ENCODE measurements around the gene APCDD1. TPM values are rescaled to one million over a fixed set of nuclear protein-coding genes. Genes with fewer than 3 reads are reported as not detected.
"Not testable (repeated sequence)": the region's sequence is repeated elsewhere in the genome, so short reads cannot be mapped to it uniquely, and the experiment has no call there.

APCDD1 gene
- total and polyA plus RNA-seq, 5 donors from 2014 or later: not detected

- H3K9me3 ChIP-seq (ENCODE audit: control insufficient read depth in 2 of 2, low read length in 2 of 2); H3K4me3 ChIP-seq (ENCODE audit: low read depth, low read length); H3K4me1 Mint-ChIP-seq; H3K4me1 ChIP-seq (ENCODE audit: control insufficient read depth, insufficient read depth, low read length, poor library complexity, severe bottlenecking); ATAC-seq (ENCODE audit: low read depth in 2 of 2); H3K27ac ChIP-seq (ENCODE audit: insufficient read depth, low read length, poor library complexity, severe bottlenecking); H3K4me3 Mint-ChIP-seq; H3K36me3 Mint-ChIP-seq; H3K27me3 Mint-ChIP-seq; DNase-seq; H3K36me3 ChIP-seq (ENCODE audit: control insufficient read depth, insufficient read depth, low read length); H3K27me3 ChIP-seq (ENCODE audit: control insufficient read depth, insufficient read depth, low read length); H3K27ac Mint-ChIP-seq: not testable (repeated sequence)
- H3K9me3 Mint-ChIP-seq: peaks cover 0 to 19% (median 4%) of the 10 kb centered on the region in 7 donors
These were observed 51.5 kb downstream of the APCDD1 start for GRCh38 chr18:10505892-10506291.

GRCh38 chr18:10508591-10508990, 54.2 kb downstream of the APCDD1 start:
- Histone ChIP-seq H3K4me1 (ENCODE audit: control insufficient read depth, insufficient read depth, low read length, poor library complexity, severe bottlenecking) (no peaks in the 10 kb centered on the region), H3K36me3 (ENCODE audit: control insufficient read depth, insufficient read depth, low read length) (no peaks in the 10 kb centered on the region), H3K27me3 (ENCODE audit: control insufficient read depth, insufficient read depth, low read length) (peaks cover 6% of the 10 kb centered on the region), H3K4me3 (ENCODE audit: low read depth, low read length) (no peak overlapping the region), H3K9me3 (ENCODE audit: control insufficient read depth in 2 of 2, low read length in 2 of 2) (peaks cover 7 to 9% of the 10 kb centered on the region in 2 experiments), H3K27ac (ENCODE audit: insufficient read depth, low read length, poor library complexity, severe bottlenecking) (no peak overlapping the region)
- Mint-ChIP-seq H3K9me3 (peaks cover 0 to 19% (median 5%) of the 10 kb centered on the region in 7 donors), H3K27ac (no peak overlapping the region), H3K36me3 (no peaks in the 10 kb centered on the region), H3K4me3 (no peak overlapping the region), H3K27me3 (peaks cover 11% of the 10 kb centered on the region), H3K4me1 (no peaks in the 10 kb centered on the region)
- DNase-seq (no peak), ATAC-seq (ENCODE audit: low read depth in 2 of 2) (no peak)

- H3K4me3 ChIP-seq (ENCODE audit: low read depth, low read length): no peak overlapping the region
- no peaks in the 10 kb centered on the region for H3K36me3 ChIP-seq (ENCODE audit: control insufficient read depth, insufficient read depth, low read length)
- H3K27ac ChIP-seq (ENCODE audit: insufficient read depth, low read length, poor library complexity, severe bottlenecking): no peak overlapping the region
- H3K27me3 ChIP-seq (ENCODE audit: control insufficient read depth, insufficient read depth, low read length): peaks cover 13% of the 10 kb centered on the region
- H3K9me3 ChIP-seq (ENCODE audit: control insufficient read depth in 2 of 2, low read length in 2 of 2): peaks cover 2 to 9% of the 10 kb centered on the region in 2 experiments
- DNase-seq (no peak), ATAC-seq (ENCODE audit: low read depth in 2 of 2) (no peak)
- Mint-ChIP-seq H3K4me1 (no peaks in the 10 kb centered on the region), H3K27me3 (peaks cover 14% of the 10 kb centered on the region), H3K36me3 (no peaks in the 10 kb centered on the region), H3K9me3 (peaks cover 0 to 15% (median 5%) of the 10 kb centered on the region in 7 donors), H3K27ac (no peak overlapping the region), H3K4me3 (no peak overlapping the region)
- H3K4me1 ChIP-seq (ENCODE audit: control insufficient read depth, insufficient read depth, low read length, poor library complexity, severe bottlenecking): no peaks in the 10 kb centered on the region
These were observed 56.8 kb downstream of the APCDD1 start for GRCh38 chr18:10511236-10511635.

GRCh38 chr18:10514082-10514481, 59.6 kb downstream of the APCDD1 start:
- Mint-ChIP-seq H3K27ac (no peak overlapping the region), H3K9me3 (peaks cover 0 to 10% (median 3%) of the 10 kb centered on the region in 7 donors), H3K36me3 (no peaks in the 10 kb centered on the region), H3K4me3 (no peak overlapping the region), H3K27me3 (peaks cover 33% of the 10 kb centered on the region), H3K4me1 (no peaks in the 10 kb centered on the region)
- no peaks in the 10 kb centered on the region for H3K4me1 ChIP-seq (ENCODE audit: control insufficient read depth, insufficient read depth, low read length, poor library complexity, severe bottlenecking)
- peaks cover 21% of the 10 kb centered on the region for H3K27me3 ChIP-seq (ENCODE audit: control insufficient read depth, insufficient read depth, low read length)
- no peak for DNase-seq
- no peak overlapping the region for H3K27ac ChIP-seq (ENCODE audit: insufficient read depth, low read length, poor library complexity, severe bottlenecking)
- no peak overlapping the region for H3K4me3 ChIP-seq (ENCODE audit: low read depth, low read length)
- no peak for ATAC-seq (ENCODE audit: low read depth in 2 of 2)
- H3K36me3 ChIP-seq (ENCODE audit: control insufficient read depth, insufficient read depth, low read length): no peaks in the 10 kb centered on the region
- H3K9me3 ChIP-seq (ENCODE audit: control insufficient read depth in 2 of 2, low read length in 2 of 2): peaks cover 0 to 2% of the 10 kb centered on the region in 2 experiments

- Histone ChIP-seq H3K4me3 (ENCODE audit: low read depth, low read length) (no peak overlapping the region), H3K27me3 (ENCODE audit: control insufficient read depth, insufficient read depth, low read length) (peaks cover 25% of the 10 kb centered on the region), H3K9me3 (ENCODE audit: control insufficient read depth in 2 of 2, low read length in 2 of 2) (no peaks in the 10 kb centered on the region), H3K27ac (ENCODE audit: insufficient read depth, low read length, poor library complexity, severe bottlenecking) (no peak overlapping the region), H3K4me1 (ENCODE audit: control insufficient read depth, insufficient read depth, low read length, poor library complexity, severe bottlenecking) (no peaks in the 10 kb centered on the region), H3K36me3 (ENCODE audit: control insufficient read depth, insufficient read depth, low read length) (no peaks in the 10 kb centered on the region)
- no peak overlapping the region for H3K27ac Mint-ChIP-seq
- DNase-seq (no peak), ATAC-seq (ENCODE audit: low read depth in 2 of 2) (no peak)
- no peaks in the 10 kb centered on the region for H3K4me1 Mint-ChIP-seq
- peaks cover 0 to 10% (median 3%) of the 10 kb centered on the region in 7 donors for H3K9me3 Mint-ChIP-seq
- H3K4me3 Mint-ChIP-seq: no peak overlapping the region
- peaks cover 39% of the 10 kb centered on the region for H3K27me3 Mint-ChIP-seq
- no peaks in the 10 kb centered on the region for H3K36me3 Mint-ChIP-seq
These were observed 60.2 kb downstream of the APCDD1 start for GRCh38 chr18:10514601-10515000.

- H3K36me3 ChIP-seq (ENCODE audit: control insufficient read depth, insufficient read depth, low read length): no peaks in the 10 kb centered on the region
These were observed 61.0 kb downstream of the APCDD1 start for GRCh38 chr18:10515456-10515855.

GRCh38 chr18:10516078-10516477, 61.6 kb downstream of the APCDD1 start:
- Mint-ChIP-seq H3K36me3 (no peaks in the 10 kb centered on the region), H3K27me3 (peaks cover 46% of the 10 kb centered on the region), H3K4me3 (no peak overlapping the region), H3K9me3 (peaks cover 0 to 10% (median 3%) of the 10 kb centered on the region in 7 donors), H3K27ac (no peak overlapping the region), H3K4me1 (peaks cover 0 to 7% (median 3%) of the 10 kb centered on the region in 4 donors)
- ATAC-seq (ENCODE audit: low read depth in 2 of 2): no peak
- DNase-seq: no peak
- Histone ChIP-seq H3K27ac (ENCODE audit: insufficient read depth, low read length, poor library complexity, severe bottlenecking) (no peak overlapping the region), H3K4me3 (ENCODE audit: low read depth, low read length) (no peak overlapping the region), H3K27me3 (ENCODE audit: control insufficient read depth, insufficient read depth, low read length) (peaks cover 26% of the 10 kb centered on the region), H3K36me3 (ENCODE audit: control insufficient read depth, insufficient read depth, low read length) (no peaks in the 10 kb centered on the region), H3K4me1 (ENCODE audit: control insufficient read depth, insufficient read depth, low read length, poor library complexity, severe bottlenecking) (peaks cover 6% of the 10 kb centered on the region), H3K9me3 (ENCODE audit: control insufficient read depth in 2 of 2, low read length in 2 of 2) (no peaks in the 10 kb centered on the region)

More at GRCh38 chr18:10515456-10515855, 61.0 kb downstream of the APCDD1 start:
- peaks cover 6% of the 10 kb centered on the region for H3K4me1 ChIP-seq (ENCODE audit: control insufficient read depth, insufficient read depth, low read length, poor library complexity, severe bottlenecking)
- H3K27me3 ChIP-seq (ENCODE audit: control insufficient read depth, insufficient read depth, low read length): peaks cover 29% of the 10 kb centered on the region
- H3K4me3 ChIP-seq (ENCODE audit: low read depth, low read length): no peak overlapping the region
- peaks cover 46% of the 10 kb centered on the region for H3K27me3 Mint-ChIP-seq
- ATAC-seq (ENCODE audit: low read depth in 2 of 2) (no peak), DNase-seq (no peak)
- no peak overlapping the region for H3K27ac ChIP-seq (ENCODE audit: insufficient read depth, low read length, poor library complexity, severe bottlenecking)
- no peak overlapping the region for H3K4me3 Mint-ChIP-seq
- peaks cover 0 to 10% (median 3%) of the 10 kb centered on the region in 7 donors for H3K9me3 Mint-ChIP-seq
- H3K27ac Mint-ChIP-seq: no peak overlapping the region
- H3K9me3 ChIP-seq (ENCODE audit: control insufficient read depth in 2 of 2, low read length in 2 of 2): no peaks in the 10 kb centered on the region
- peaks cover 0 to 7% (median 3%) of the 10 kb centered on the region in 4 donors for H3K4me1 Mint-ChIP-seq
- no peaks in the 10 kb centered on the region for H3K36me3 Mint-ChIP-seq

GRCh38 chr18:10518595-10519255, 64.3 kb downstream of the APCDD1 start:
- Mint-ChIP-seq H3K9me3 (peaks cover 0 to 10% (median 3%) of the 10 kb centered on the region in 7 donors), H3K4me3 (no peak overlapping the region), H3K27me3 (peaks cover 45% of the 10 kb centered on the region), H3K36me3 (no peaks in the 10 kb centered on the region), H3K27ac (no peak overlapping the region), H3K4me1 (peaks cover 0 to 7% (median 3%) of the 10 kb centered on the region in 4 donors)
- no peak for ATAC-seq (ENCODE audit: low read depth in 2 of 2)
- Histone ChIP-seq H3K36me3 (ENCODE audit: control insufficient read depth, insufficient read depth, low read length) (no peaks in the 10 kb centered on the region), H3K4me1 (ENCODE audit: control insufficient read depth, insufficient read depth, low read length, poor library complexity, severe bottlenecking) (peaks cover 6% of the 10 kb centered on the region), H3K27ac (ENCODE audit: insufficient read depth, low read length, poor library complexity, severe bottlenecking) (no peak overlapping the region), H3K4me3 (ENCODE audit: low read depth, low read length) (no peak overlapping the region), H3K9me3 (ENCODE audit: control insufficient read depth in 2 of 2, low read length in 2 of 2) (no peaks in the 10 kb centered on the region), H3K27me3 (ENCODE audit: control insufficient read depth, insufficient read depth, low read length) (peaks cover 23% of the 10 kb centered on the region)
- DNase-seq: no peak
